Activated gamma-delta T cell treated with anti-CD3 and anti-CD28 coated beads, Interleukin-2, amount 50 U/mL, for 16 hours (primary cell): ENCODE measurements around the gene PIF1.

Experiments
- DNase-seq: peaks from one replicate; pipeline ENCODE4 v3.0.0-alpha.2; 2020; ENCODE audit warnings: low read depth

PIF1 gene, protein sequence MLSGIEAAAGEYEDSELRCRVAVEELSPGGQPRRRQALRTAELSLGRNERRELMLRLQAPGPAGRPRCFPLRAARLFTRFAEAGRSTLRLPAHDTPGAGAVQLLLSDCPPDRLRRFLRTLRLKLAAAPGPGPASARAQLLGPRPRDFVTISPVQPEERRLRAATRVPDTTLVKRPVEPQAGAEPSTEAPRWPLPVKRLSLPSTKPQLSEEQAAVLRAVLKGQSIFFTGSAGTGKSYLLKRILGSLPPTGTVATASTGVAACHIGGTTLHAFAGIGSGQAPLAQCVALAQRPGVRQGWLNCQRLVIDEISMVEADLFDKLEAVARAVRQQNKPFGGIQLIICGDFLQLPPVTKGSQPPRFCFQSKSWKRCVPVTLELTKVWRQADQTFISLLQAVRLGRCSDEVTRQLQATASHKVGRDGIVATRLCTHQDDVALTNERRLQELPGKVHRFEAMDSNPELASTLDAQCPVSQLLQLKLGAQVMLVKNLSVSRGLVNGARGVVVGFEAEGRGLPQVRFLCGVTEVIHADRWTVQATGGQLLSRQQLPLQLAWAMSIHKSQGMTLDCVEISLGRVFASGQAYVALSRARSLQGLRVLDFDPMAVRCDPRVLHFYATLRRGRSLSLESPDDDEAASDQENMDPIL

DNA sequence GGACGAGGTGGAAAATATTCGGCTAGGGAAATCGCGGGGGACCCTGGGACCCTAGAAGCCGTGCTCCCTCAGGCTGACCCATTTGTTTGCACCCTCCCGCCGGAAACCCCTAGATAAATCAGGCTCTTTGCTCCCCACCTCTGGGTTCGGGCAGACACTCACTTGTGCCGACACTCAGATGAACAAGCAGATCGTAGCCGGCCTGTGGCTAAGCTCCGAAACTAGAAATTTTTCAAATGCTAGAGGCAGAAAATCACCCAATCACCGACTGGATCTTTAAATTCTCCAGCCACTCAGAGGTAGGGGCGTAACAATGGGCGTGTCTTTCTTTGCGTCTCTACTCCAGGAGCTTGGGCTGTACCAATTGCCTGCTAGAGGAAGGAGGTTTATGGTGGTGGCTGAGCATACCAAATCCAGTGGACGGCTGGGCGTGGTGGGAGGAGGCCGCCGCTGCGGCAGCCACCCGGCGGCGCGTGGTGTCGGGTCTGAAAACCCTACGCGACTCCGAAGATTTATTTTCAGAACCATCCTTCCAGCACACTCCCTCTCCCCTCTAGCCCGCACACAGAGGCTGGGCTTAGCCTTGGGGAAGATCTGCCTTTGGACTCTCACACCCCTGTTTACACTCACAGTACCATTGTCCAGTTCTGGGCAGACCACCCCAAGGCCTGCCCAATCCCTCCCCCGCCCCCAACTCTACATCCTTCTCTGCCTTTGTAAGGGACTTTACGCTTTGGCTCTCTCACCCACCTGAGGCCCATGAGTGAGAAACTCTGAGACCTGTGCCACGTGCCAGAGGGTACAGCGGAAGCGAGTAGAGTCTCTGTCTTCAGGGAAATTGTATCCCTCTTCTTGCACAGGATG lies at the start of gene PIF1:
Gene PIF1, minus strand, starts transcription at position 217 of the 864 bp plus-strand sequence. CDS start 1,312 bp downstream, outside the sequence.
- peak; percentile 74 for DNase-seq

DNA sequence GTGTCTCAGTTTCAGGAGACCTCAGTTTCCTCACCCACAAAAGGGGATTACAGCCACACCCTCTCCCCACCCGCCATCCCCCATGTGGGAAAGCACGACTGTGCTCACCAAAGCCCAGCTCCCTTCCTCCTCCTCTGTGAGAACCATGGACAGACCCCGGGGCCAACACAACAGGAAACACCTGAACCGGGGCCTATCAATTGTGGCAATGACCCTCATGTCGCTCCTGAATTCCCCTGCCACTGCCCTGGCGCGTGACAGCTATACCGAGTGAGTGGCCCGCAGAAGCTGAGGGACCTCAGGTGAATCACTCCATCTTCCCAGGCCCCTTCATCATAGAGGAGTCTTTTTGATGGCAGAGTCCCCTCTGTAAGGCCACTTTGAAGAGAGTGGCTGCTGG lies 44.9 kb upstream of the PIF1 start:
- no peak for DNase-seq

GRCh38 chr15:64869501-64869900 lies 44.1 kb upstream of the PIF1 start:
- DNase-seq, result no peak

- DNase-seq, result no peak
Measured at GRCh38 chr15:64865998-64866520, 40.6 kb upstream of the PIF1 start.

GRCh38 chr15:64865126-64865997 lies 39.9 kb upstream of the PIF1 start:
- DNase-seq, result no peak

DNA sequence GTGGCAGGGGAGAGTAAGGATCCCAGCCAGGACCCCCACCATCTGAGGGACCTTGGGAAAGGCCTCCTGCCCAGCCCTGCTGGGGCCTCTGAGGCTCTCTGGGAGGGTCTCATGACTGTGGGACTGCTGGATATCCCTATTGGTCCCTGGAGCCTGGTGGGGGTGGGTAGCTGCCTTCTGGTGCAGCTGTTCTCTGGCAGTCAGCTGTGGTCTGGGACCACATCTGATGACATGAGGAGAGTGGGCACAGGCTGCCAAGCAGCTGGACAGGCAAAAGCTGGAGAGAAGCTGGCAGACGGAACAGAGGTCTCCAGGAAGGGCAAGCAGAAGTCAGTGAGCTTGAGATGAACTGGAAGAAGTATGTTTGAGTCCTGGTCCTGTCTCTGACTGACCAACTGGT lies 38.6 kb upstream of the PIF1 start:
- DNase-seq, result no peak

GRCh38 chr15:64862408-64862807 lies 37.0 kb upstream of the PIF1 start:
- no peak for DNase-seq

GRCh38 chr15:64861960-64862359 lies 36.5 kb upstream of the PIF1 start:
- no peak for DNase-seq

DNA sequence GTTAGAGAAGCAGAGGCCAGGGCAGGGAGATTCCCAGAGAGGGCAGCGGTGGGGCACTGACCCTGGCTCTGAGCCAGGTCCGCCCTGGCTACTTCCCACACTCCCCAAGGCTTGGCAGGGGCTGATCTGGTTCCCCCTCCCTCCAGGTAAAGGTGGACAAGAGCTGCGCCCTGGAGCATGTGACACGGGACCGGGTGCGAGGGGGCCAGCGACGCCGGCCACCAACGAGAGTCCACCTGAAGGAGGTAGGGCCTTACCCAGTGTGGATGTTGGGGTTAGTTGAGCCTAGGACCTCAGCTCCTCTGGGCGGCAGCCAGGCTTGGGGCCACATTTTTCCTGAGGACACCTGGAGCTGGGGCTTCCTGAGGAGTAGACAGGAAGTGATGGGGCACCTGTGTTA lies 35.9 kb upstream of the PIF1 start:
- DNase-seq, result no peak

- no peak for DNase-seq
Measured at GRCh38 chr15:64859226-64859625, 33.8 kb upstream of the PIF1 start.

DNA sequence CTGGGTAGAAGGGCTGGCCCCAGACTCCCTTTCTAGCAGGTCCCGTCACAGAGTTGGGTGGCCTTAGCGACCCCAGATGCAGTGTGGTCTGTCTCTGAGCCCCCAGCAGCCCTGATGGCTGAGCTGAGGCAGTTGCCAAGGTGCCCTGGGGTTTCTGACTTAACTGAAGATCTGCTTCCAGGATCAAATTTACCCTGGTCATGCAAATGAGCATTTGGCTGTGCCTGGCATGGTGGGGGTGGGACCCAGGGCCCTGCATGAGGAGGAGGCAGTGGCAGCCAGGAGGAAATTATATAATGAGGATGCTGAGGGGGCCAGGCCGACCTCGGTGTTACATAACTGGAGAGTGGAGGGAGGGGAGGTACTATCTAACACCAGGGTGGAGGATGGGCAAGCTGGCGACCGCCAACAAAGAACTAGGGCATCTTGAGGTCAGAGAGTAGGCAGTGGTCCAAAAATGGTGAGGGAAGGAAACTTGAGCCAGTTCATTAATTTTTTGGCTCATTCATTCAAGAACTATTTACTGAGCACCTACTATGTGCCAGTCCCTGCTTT lies 32.7 kb upstream of the PIF1 start:
- DNase-seq, result no peak

DNA sequence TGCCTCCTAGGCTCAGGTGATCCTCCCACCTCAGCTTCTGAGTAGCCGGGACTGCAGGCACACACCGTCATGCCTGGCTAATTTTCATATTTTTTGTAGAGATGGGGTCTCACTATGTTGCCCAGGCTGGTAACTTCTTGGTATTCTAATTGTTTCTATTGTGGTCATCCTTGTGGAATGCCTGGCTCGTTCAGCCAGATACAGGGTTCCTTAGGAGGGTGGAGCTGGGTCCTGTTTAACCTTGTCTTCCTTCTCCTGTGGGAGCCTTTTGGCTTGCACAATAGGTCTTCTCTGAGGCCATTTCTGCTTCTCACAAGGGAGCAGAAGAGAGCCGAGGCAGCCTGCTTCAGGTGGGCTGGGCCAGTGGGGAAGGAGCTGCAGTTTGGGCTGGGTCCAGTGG lies 32.0 kb upstream of the PIF1 start:
- DNase-seq, result no peak

DNA sequence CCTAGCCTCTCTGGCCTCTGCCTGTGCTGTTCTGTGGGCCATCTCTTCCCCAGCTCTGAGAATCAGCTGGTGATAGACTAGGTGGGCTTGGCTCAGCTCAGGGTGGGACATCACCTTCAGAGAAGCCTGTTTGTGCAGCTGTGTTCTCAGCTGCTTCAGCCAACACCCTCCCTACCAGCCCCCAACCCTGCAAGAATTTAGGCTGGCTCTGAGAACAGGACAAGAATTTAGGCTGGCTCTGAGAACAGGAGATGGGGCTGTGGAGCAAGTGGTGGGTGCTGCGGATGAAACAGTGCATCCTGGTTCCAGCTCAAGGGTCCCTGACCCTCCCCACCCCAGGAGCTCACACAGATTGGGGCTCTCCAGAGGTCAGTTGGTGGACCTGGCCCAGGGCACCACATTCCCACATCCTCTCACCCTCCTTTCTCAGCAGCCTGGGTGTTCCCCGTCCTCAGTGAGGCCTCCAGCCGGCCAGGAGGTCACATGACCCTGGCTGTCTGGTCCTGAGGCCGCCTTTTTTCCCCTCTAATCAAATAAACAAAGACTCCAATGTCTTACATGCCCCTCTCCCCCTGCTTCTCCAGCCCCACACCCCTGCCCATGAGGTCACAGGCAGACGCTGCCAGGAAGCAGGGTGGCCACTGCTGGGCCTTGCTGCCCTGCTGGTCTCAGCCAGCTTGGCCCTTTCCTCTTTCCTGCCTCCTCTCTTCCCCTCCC lies 31.1 kb upstream of the PIF1 start:
- DNase-seq, result no peak

DNA sequence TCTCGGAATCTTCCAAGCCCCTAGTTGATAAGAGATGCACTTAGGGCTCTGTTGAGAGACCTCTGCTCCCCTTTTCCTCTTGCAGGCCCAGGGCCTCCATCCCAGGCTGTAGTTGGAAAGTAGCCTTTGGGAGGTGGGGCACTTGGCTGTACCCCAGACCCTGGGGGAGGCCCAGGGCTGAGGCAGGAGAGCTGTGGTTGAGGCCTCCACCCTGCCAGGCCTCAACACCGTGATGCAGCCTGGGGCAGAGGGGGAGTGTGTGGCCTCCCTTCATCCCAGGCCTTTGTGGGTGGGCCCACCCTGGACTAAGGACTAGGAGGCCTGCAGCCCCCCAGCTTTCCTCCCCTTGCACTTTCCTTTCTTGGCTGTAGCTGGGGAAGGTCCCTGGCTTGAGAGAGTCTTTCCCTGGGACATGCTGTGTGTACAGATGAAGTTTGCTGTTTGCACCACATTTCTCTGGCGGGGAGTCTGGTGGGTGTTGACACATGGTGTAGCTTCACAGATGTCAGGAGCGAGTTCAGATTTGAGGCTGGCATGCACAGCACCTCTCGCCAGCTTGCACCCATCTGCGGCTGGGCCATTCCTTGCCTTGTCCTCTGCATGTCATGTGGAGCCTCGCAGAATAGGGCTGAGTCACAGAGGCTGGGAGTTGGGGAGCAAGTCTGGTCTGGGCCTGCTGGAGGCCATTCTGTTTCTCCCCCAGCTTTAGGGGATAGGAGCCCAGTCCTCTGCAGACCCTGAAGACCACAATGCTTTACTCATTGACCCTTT lies 29.9 kb upstream of the PIF1 start:
- no peak for DNase-seq

- DNase-seq, result no peak
Measured at GRCh38 chr15:64854526-64854925, 29.1 kb upstream of the PIF1 start.

GRCh38 chr15:64854041-64854440 lies 28.6 kb upstream of the PIF1 start:
- DNase-seq, result no peak

DNA sequence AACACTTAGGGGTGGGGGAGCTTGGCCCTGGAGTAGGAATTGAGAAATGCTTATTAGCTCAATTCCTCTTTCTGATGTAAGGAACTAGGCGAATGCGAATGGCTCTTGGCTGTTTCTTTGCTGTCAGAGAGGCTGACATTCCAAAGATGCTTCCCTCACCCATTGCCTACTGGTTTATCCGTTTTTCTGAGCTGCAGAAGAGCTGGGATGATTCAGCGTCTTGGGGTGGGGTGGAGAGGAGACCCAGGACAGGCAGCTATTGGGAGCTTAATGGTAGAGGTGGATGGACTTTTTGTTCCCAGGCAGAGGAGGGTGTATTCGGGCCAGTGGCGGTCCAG lies 26.0 kb upstream of the PIF1 start:
- DNase-seq, result no peak

GRCh38 chr15:64850778-64851502 lies 25.5 kb upstream of the PIF1 start:
- no peak for DNase-seq
